RKO (cell line): ENCODE data around the gene DNAI4.
"Not testable (repeated sequence)": the region's sequence is repeated elsewhere in the genome, so short reads cannot be mapped to it uniquely, and the experiment has no call there.

Source experiments
- DNase-seq: peaks from one replicate; pipeline ENCODE4 v3.0.0-alpha.2; 2016; ENCODE audit warnings: low spot score

DNAI4 gene

DNA sequence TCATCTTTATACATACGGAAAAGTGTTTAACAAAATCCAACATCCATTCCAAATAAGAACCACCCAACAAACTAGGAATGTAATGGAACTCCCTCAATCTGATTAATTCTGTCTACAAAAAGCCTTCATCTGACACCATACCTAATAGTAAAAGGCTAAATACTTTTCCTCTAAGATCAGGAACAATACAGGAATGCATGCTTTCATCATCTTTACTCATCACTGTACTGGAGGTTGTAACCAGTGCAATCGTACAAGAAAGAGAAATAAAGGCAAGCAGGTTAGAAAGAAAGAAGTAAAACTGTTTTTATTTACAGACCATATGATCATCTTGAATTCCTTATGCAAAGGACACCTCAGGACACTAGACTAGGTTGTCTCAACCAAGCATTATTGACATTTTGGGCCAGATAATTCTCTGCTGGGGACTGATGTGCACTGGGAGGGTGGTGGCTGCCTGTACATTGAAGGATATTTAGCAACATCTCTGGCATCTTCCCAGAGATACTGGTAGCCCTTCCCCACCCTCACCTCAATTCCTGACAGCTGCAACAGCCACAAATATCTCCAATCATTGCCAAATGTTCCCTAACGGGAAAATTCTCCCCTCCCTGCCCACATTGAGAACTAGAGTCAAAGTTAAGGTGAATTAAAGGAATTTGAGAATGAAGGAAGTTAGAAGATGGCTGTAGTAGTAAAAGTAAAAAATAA is 93.0 kb downstream of the DNAI4 start:
- no peak for DNase-seq

DNA sequence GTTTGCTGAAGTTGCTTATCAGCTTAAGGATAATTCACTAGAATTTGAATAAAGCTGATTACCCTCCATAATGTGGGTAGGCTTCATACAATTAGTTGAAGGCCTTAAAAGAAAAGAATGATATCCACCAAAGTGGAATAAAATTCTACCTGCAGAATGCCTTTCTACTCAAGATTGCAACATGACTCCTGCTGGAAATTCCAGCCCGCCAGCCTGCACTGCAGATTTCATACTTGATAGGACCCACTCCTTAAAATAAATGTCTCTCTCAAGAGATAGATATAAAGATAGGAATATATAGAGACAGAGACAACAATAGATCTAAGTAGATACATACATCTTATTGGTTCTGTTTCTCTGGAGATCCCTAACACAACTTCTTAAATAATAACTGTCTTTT is 99.9 kb downstream of the DNAI4 start:
- DNase-seq: no peak

GRCh38 chr1:66809736-66810326 is 114.8 kb downstream of the DNAI4 start:
- no peak for DNase-seq

- DNase-seq: no peak
Observed at GRCh38 chr1:66809245-66809644, 115.4 kb downstream of the DNAI4 start.

- not testable (repeated sequence) for DNase-seq
Observed at GRCh38 chr1:66795839-66796238, 128.8 kb downstream of the DNAI4 start.

DNA sequence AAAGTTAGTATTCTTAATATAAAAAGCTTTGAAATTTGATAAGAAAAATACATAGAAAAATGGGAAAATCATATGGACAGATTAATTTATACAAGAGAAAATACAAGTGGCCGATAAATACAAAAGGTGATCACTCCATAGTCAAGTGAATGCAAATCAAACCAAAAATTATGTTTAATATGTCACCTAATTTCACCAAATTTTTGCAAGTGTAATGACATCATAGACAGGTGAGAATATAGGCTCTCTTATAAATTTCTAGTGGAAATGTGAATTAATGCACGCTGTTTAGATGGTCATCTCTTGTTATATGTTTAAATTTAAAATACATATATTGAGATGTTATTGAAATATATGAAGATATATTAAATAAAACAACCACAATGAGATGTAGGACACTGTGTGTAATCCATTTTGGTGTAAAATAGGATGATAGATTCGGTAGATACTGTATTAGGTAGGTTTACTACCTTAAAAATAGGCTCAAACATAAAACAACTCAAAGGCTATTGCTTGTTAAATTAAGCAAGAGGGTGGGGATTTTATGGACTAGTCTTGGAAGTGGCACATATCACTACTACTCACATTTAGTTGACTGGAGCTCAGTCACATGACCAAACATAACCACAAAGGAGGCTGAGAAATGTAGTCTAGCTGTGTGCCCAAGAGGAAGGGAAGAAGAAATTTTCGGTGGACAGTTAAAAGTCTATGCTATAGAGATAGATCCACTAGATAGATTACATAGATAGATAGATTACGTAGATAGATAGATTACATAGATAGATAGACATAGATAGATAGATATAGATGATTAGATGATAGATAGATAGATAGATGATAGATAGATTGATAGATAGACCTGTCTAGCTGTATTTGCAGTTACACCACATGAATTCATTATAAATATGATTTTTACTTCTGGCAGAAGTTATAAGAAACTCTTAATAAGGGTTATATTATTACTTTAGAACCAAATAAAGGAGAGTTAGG is 132.7 kb downstream of the DNAI4 start:
- no peak for DNase-seq

GRCh38 chr1:66788231-66788939 is 136.3 kb downstream of the DNAI4 start:
- DNase-seq: no peak

- no peak for DNase-seq
Observed at GRCh38 chr1:66787641-66788040, 137.0 kb downstream of the DNAI4 start.

DNA sequence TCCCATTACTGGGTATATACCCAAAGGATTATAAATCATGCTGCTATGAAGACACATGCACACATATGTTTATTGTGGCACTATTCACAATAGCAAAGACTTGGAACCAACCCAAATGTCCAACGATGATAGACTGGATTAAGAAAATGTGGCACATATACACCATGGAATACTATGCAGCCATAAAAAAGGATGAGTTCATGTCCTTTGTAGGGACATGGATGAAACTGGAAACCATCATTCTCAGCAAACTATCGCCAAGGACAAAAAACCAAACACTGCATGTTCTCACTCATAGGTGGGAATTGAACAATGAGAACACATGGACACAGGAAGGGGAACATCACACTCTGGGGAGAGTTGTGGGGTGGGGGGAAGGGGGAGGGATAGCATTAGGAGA is 138.9 kb downstream of the DNAI4 start:
- DNase-seq: not testable (repeated sequence)

DNA sequence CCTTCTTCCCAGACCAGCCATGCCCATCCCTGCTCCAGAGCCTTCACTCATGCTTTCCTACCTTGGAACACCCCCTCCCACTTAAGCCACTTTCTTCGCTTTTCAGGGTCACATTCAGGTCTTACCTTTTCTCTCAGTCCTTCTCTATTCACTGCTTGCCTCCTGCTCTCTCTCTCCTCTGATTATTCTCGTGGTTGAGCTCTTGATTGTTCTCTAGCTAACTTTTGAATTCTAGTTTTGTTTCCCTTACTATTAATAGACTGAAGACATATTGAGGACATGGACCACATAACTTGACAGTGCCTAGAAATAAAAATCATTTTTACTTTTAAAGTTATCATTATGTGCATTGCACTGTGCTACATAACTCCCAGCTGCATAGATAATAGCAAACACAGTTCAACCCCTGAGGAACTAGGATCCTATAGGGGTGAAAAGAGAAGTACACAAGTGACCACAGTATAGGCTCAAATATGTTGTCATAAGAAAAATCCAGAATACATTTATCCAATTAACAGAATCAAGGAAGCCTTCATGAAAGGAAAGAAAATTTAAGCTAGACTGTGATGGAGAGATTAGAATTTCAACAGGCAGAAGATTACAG is 145.1 kb downstream of the DNAI4 start:
- no peak for DNase-seq

DNA sequence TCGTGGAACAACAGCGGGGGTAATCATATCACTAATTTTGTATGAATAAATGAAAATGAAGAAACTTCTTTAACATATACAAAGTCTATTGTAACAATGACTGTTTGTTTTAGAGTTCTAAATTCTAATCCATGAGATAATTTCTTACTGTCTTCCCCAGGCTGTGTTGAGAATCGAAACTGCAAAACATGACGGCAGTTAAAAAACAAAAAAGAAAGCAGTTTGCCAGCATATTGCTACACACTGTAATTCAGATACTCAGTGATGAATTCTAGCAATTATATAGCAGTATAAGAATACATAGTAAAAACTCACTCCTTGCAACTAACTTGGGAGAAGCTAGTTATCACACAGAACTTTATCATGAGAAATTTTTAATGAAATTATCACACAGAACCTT is 145.7 kb downstream of the DNAI4 start:
- DNase-seq: no peak

- DNase-seq: no peak
Observed at GRCh38 chr1:66778266-66778665, 146.4 kb downstream of the DNAI4 start.

DNA sequence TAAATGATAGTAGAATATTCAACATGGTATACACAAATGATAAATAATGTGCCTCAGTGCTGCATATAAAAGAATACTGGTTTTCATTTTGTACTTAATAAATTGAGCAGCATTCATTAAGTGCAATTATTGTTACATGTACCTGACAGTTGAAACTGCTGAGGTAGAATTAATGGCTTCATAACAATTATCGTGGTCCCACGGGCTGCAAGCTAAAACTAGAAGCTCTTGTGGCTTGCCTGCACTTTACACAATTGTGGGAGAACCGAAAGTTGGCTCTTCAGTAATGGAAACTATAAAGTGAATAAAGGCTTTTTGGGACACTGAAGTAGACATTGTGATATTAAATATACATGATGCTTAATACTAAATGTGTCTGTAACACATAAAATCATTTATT is 146.8 kb downstream of the DNAI4 start:
- DNase-seq: no peak

- no peak for DNase-seq
Observed at GRCh38 chr1:66775646-66776045, 149.0 kb downstream of the DNAI4 start.

DNA sequence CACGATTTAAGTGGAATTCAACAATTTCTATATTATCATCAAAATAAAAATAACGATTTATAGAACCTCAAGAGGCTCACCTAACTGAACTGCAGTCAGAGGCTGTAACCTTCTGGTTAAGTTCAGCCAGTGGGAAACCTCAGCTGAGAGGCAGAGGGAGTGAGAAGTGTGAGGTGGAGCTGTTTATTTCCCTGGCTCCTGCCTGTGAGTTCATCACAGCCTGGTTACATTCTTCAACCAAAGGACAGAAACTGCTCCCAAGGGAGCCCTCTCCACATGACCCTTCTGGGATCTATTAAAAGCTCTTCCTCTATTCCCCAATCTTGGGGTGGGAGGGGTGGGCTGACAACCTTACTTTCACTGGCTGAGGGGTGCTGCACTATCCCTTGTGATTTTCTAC is 150.2 kb downstream of the DNAI4 start:
- no peak for DNase-seq

DNA sequence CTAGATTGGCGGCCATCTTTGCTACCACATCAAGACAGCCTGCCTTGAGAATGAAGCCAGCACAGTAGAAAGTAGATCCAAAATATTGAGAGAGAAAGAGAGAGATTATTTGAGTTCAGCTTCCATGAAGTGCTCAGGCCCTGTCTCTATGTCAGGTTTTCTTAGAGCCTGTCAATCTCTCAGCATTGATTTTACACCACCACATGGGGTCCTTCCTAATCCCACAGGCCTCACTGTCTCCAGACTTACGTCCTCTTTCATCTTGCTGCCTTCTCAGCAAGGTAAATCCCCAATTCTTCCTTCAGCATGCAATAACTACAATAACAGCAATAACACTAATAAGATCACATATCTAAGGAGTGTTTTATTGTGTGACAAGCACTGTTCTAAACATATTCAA is 151.4 kb downstream of the DNAI4 start:
- no peak for DNase-seq

GRCh38 chr1:66770694-66771093 is 154.0 kb downstream of the DNAI4 start:
- DNase-seq: no peak

DNA sequence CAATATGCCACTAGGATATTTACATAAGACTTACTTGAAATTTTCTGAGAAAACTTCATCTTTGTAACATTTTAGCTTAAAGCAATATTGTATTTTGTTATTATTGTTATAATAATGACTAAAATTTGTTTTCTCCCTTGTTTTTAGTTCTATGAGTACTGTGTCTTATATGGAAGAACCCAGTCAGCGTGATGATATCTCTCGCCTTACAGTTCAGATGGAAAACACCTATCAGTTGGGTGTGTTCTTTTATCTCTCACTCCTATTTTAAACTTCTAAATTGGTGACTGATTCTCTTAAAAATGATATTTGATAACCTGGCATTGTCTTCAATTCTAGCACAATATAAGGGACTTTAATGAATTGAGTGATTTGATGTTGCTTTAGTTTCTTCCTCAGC is 154.4 kb downstream of the DNAI4 start:
- no peak for DNase-seq

GRCh38 chr1:66769512-66770229 is 155.0 kb downstream of the DNAI4 start:
- DNase-seq: no peak

- DNase-seq: no peak
Observed at GRCh38 chr1:66768965-66769364, 155.7 kb downstream of the DNAI4 start.

GRCh38 chr1:66767626-66768025 is 157.0 kb downstream of the DNAI4 start:
- DNase-seq: no peak
